DMS 273 (cell line): Measurements from ENCODE around the gene MIPEP.
"Not testable (repeated sequence)": the region's sequence is repeated elsewhere in the genome, so short reads cannot be mapped to it uniquely, and the experiment has no call there.

ENCODE experiments used
- DNase-seq: peaks from one replicate; lab custom pipeline; 2025; ENCODE audit not compliant: unreplicated experiment; lab: John Stamatoyannopoulos, UW

Gene MIPEP

GRCh38 chr13:23778002-23778652 lies 111.1 kb downstream of the MIPEP start:
- DNase-seq: no peak

- DNase-seq: no peak
Observed at GRCh38 chr13:23777575-23777870, 111.7 kb downstream of the MIPEP start.

DNA sequence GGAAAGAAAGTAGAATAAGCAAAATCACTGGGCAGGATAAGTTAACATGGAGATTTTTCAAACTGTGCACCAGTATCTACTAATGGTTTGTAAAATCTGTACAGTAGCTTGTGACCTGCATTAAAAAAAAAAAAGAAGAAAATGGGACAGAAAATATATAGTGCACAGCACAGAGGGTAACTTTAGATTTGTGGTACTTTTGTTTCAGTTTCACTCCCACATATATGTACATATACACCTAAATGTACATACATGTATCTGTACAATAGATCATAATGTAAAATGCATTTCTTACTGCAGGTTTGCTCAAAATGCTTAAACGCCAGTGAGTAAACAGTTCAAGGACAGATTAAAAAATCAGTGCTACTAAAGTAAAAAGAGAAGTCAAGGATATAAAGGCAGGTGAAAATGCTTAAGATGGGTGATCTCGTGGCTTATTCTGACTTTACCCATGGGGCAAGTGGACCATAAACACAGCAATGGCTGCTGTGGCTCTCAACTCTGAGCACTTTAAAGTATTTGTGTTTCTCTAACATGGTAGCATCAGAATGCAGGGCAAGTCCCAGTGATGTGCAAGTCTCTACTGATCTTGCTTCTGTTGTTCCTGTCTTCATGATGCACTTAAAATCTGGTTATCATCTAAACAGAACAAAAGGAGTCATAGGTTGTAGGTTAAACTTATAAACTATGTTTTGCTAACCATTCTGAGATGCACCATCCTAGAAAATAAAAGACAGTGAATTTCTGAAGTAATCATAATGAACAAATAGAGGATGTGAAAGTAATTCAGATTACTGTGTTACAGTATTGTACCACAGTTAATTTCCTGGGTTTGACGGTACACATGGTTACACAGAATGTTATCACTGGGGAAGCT lies 112.3 kb downstream of the MIPEP start:
- DNase-seq: no peak

DNA sequence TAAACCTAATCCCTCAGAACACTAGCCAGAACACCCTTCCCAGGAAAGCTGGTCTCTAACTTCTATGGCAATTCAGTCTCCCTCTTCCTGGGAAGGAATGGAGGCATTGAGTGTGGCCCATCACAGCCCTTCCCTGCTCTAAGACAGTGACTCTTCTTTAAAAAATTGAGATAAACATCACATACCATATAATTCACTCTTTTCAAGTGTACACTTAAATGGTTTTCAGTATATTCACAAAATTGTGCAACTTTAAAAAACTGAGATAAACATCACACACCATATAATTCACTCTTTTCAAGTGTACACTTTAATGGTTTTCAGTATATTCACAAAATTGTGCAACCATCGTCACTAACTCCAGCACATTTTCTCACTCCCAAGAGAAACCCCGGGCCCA lies 116.5 kb downstream of the MIPEP start:
- no peak for DNase-seq

DNA sequence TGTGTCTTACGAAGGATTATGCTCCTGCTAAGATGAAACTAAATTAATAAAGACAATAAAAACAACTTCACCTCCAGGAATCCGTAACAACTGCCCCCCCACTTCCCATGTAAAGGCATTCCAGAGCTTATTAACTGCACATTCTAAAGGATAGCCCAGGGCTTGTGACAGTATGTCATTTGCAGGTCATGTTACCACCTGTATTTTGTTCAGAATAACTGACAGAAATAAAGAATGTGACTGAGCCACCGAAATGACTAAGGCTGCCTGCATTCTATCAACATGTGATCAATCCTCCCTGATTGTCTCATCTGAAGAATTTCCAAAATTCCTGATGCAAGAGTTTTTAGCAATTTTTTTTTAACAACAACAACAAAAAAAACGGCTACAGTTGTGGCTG lies 117.2 kb downstream of the MIPEP start:
- no peak for DNase-seq

GRCh38 chr13:23771552-23771951 lies 117.6 kb downstream of the MIPEP start:
- no peak for DNase-seq

- DNase-seq: no peak
Observed at GRCh38 chr13:23770973-23771372, 118.2 kb downstream of the MIPEP start.

DNA sequence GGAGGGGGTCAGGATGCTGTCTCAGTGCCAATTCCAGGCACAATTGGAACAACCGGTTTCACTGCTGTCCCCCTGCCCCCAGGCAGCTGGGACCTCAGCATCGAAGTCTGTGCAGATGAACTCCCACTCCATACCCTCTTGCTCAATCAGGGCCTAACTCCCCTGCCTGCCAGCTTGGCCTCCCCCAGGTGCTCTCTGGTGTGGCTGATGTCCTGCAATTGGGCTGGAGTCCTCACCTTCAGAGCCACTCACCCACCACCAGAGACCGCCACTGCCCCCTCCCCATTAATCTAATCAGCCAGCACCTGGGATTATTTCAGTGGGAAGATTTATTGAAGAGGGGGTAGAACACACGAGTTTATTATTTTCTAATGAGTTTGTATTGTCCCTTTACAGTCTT lies 118.8 kb downstream of the MIPEP start:
- no peak for DNase-seq

- DNase-seq: no peak
Observed at GRCh38 chr13:23769401-23769800, 119.8 kb downstream of the MIPEP start.

DNA sequence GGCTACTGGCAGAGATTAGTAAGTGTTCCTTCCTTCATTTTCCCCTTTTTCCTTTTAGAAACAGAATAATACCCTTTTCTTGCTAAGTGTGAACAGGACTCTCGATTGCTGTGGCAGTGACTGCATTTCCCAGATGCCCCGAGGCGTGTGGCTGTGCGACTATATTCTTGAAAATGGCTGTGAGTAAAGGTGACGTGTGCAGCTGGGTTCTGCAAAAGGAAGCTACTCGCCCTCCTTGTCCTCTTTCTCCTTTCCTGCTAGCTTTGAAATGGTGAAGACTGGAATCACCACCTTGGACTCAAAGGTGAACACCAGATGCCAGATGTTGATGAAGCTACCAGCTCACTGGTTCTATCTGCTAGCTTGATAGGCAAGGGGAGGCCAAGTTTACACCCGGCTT lies 121.4 kb downstream of the MIPEP start:
- no peak for DNase-seq

- no peak for DNase-seq
Observed at GRCh38 chr13:23766939-23767338, 122.3 kb downstream of the MIPEP start.

DNA sequence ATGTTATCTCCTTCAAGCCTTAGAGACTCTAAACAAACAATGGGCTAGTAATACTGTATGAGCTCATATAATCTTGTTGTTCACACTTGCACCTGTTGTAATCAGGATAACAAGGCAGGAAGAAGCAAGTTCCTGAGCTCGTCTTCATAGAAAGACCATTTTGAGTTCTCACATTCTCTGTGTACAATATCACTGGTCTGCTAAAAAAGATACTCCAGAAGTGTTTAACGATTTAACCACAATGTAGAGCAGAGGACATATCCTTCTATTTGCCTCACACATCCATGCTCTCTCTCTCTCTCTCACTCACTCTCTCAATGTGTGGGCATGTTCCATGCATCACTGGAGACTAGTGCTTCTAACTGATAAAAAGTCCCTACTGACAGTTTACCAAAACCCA lies 122.9 kb downstream of the MIPEP start:
- DNase-seq: no peak

DNA sequence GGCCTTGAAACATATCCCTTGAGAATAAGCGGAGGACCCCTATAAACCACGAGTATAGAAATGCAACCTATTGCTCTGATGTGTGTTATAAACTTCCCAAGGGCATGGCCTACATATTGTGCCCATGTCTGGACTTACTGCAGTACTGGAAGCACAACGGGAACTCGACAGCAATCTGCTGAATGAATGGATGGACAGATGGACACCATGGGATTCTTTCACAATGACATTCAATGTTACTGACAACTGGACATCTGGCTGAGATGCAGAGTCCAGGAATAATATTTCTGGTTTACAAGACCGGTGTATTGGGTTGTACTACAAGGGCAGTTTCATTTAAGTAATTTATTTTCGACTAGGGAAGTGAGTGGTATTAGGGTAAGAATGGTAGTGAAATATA lies 123.7 kb downstream of the MIPEP start:
- no peak for DNase-seq

GRCh38 chr13:23763318-23763717 lies 125.9 kb downstream of the MIPEP start:
- DNase-seq: no peak

DNA sequence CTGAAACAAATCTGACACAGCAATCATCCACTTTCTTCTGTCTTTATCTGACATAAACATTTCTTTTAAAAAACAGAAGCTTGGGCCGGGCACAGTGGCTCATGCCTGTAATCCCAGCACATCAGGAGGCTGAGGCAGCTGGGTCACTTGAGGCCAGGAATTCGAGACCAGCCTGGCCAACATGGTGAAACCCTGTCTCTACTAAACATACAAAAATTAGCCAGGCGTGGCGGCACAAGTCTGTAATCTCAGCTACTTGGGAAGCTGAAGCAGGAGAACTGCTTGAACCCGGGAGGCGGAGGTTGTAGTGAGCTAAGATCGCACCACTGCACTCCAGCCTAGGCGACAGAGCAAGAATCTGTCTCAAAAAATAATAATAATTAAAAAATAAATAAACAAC lies 127.4 kb downstream of the MIPEP start:
- DNase-seq: not testable (repeated sequence)

- DNase-seq: no peak
Observed at GRCh38 chr13:23760000-23760399, 129.2 kb downstream of the MIPEP start.

DNA sequence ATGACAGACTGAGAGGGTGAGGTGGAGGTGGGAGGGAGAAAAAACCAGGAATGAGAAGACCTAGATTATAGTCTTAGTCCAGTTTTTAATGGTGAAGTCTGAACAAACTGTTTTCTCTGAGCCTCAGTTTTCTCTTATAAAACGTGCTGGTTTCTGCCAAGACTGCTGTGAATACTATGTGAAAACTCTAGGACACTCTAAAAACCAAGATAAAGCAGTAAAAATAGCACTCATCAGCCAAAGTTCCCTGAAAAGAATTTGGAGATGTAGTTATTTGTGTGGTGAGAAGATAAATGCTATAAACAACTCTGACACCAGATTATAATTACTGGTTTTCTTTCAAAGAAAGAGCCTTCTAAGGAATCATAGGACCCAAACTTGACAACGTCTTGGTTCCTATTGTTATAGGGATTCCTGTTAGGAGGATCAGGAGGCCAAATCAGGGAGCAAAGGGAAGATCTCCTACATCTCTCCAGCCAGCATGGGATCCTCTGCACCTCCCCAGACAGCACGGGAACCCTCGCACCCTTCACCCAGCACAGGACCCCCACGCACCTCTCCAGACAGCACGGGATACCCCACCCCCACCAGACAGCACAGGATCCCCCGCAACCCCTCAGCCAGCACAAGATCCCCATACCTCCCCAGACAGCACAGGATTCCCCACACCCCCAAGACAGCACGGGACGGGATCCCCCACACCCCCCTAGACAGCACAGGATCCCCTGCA lies 130.2 kb downstream of the MIPEP start:
- DNase-seq: no peak

DNA sequence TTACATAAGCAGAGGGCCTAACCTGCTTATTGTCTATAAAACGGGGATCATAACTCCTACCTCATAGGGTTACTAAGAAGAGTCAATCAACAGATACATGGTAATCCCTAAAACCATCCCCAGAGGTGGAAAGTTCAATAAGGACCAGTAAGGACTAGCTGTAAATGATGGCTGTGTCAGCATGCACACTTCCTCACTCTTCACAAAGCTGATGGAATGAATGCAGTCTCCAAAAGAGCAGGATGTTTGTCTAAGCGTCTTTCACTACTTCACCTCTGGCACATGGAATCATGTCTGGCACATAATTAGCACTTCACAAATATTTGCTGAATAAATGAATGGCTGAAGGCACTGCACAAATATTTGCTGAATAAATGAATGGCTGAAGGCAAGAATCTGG lies 134.2 kb downstream of the MIPEP start:
- no peak for DNase-seq

DNA sequence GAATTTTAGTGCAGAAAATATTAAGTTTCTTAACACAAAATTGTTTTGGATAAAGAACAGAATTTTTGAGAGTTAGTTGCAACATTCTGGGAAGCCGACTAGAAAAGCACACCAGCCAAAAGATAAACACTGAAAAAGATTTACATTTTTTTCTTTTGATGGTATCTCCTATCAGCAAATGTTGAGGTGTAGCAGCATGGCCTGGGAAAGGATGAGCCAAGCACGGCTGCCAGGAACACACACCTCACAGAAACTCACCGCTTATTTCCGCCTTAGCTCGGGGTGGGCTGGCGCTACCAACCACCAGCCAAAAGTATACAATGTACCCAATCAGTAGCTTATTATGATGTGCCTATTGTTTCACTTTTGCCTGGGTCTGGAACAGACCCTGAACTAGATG lies 134.7 kb downstream of the MIPEP start:
- no peak for DNase-seq

- no peak for DNase-seq
Observed at GRCh38 chr13:23753458-23753857, 135.7 kb downstream of the MIPEP start.

GRCh38 chr13:23752111-23753001 lies 136.8 kb downstream of the MIPEP start:
- DNase-seq: no peak
